KOPT-K1 (cell line): ENCODE measurements around the gene SLC9A9.

ENCODE experiments used
- H3K27ac ChIP-seq: fragments of 200-600 bp; sonication (generic); 2 replicates; pipeline ENCODE4 v1.5.1; 2016; ENCODE audit warnings: antibody characterized with exemption, mild to moderate bottlenecking, low read depth, low read length; ENCODE audit not compliant: poor library complexity, severe bottlenecking
- H3K36me3 ChIP-seq: fragments of 200-600 bp; sonication (generic); 2 replicates; pipeline ENCODE4 v1.5.1; 2017; ENCODE audit warnings: antibody characterized with exemption, mild to moderate bottlenecking, low read length, moderate library complexity; ENCODE audit not compliant: insufficient read depth
- H3K9me3 ChIP-seq: fragments of 200-600 bp; sonication (generic); 2 replicates; pipeline ENCODE4 v1.5.1; 2017; ENCODE audit warnings: antibody characterized with exemption, low read length, mild to moderate bottlenecking; ENCODE audit not compliant: insufficient read depth, poor library complexity, severe bottlenecking

The SLC9A9 gene

GRCh38 chr3:143224716-143225115, 623.6 kb downstream of the SLC9A9 start:
- H3K9me3 ChIP-seq = no peaks in the 10 kb centered on the region
- no peak overlapping the region for H3K27ac ChIP-seq
- H3K36me3 ChIP-seq = no peaks in the 10 kb centered on the region

- Histone ChIP-seq H3K36me3 (no peaks in the 10 kb centered on the region), H3K9me3 (no peaks in the 10 kb centered on the region), H3K27ac (no peak overlapping the region)
Measured at GRCh38 chr3:143222981-143223380, 625.3 kb downstream of the SLC9A9 start.

GRCh38 chr3:143222505-143222904, 625.8 kb downstream of the SLC9A9 start:
- Histone ChIP-seq H3K36me3 (no peaks in the 10 kb centered on the region), H3K9me3 (no peaks in the 10 kb centered on the region), H3K27ac (no peak overlapping the region)

GRCh38 chr3:143221446-143221845, 626.8 kb downstream of the SLC9A9 start:
- Histone ChIP-seq H3K9me3 (no peaks in the 10 kb centered on the region), H3K36me3 (no peaks in the 10 kb centered on the region), H3K27ac (no peak overlapping the region)

- no peaks in the 10 kb centered on the region for H3K9me3 ChIP-seq
- no peaks in the 10 kb centered on the region for H3K36me3 ChIP-seq
- peak overlapping the region; percentile 7 for H3K27ac ChIP-seq
Measured at GRCh38 chr3:143220741-143221140, 627.5 kb downstream of the SLC9A9 start.

GRCh38 chr3:143218166-143218835, 630.0 kb downstream of the SLC9A9 start:
- no peaks in the 10 kb centered on the region for H3K36me3 ChIP-seq
- H3K27ac ChIP-seq = peak overlapping the region; percentile 81
- no peaks in the 10 kb centered on the region for H3K9me3 ChIP-seq

GRCh38 chr3:143217283-143217682, 631.0 kb downstream of the SLC9A9 start:
- Histone ChIP-seq H3K27ac (peak overlapping the region; percentile 81), H3K9me3 (no peaks in the 10 kb centered on the region), H3K36me3 (no peaks in the 10 kb centered on the region)

- no peaks in the 10 kb centered on the region for H3K36me3 ChIP-seq
- H3K9me3 ChIP-seq = no peaks in the 10 kb centered on the region
- H3K27ac ChIP-seq = peak overlapping the region; percentile 81
Measured at GRCh38 chr3:143216709-143217182, 631.5 kb downstream of the SLC9A9 start.
